Motor neuron (in vitro differentiated cells): ENCODE measurements around the gene ADCK1. TPM values are rescaled to one million over a fixed set of nuclear protein-coding genes. Genes with fewer than 3 reads are reported as not detected.
"Not testable (repeated sequence)": the region's sequence is repeated elsewhere in the genome, so short reads cannot be mapped to it uniquely, and the experiment has no call there.

Experiments used
- ATAC-seq, 8 experiments: fragments of 200-7000 bp; cut with Tn5 transposase; replicated peaks in 6 of 8; 2 replicates each; pipeline ENCODE4 v1.8.0; 2021; ENCODE audit warnings: mild to moderate bottlenecking in 8 of 8, moderate library complexity in 8 of 8
- H3K27ac ChIP-seq, 2 donors: fragments of 250-450 bp; sonication (Bioruptor Pico); 2 replicates each; pipeline ENCODE4 v1.9.0; 2021; ENCODE audit warnings: antibody characterized with exemption in 2 of 2, mild to moderate bottlenecking in 2 of 2, moderate library complexity in 1 of 2
- H3K4me1 ChIP-seq, 2 donors: fragments of 250-450 bp; sonication (Bioruptor Pico); replicated peaks in 1 of 2; 2 replicates each; pipeline ENCODE4 v1.6.1; 2021; ENCODE audit warnings: antibody characterized with exemption in 2 of 2, mild to moderate bottlenecking in 2 of 2, moderate library complexity in 1 of 2
- H3K4me3 ChIP-seq, 5 donors: fragments of 250-450 bp; sonication (Bioruptor Pico); 2 replicates each; pipeline ENCODE4 v1.9.0; 2021; ENCODE audit warnings: antibody characterized with exemption in 5 of 5, mild to moderate bottlenecking in 5 of 5, moderate library complexity in 4 of 5
- WGBS, 10 experiments: fragments of 450-650 bp; shearing (Covaris generic); methylation state at CpG; one replicate each; pipeline ENCODE4 v1.0.0; 2022; 5-methylcytosine and 5-hydroxymethylcytosine counted together
- in situ Hi-C, 9 experiments: fragments of 400-800 bp; cut with MboI; loops; one replicate each; pipeline ENCODE4 v1.15.0; 2021; ENCODE audit warnings: low sequenced_read_pairs in 9 of 9, low pct_unique_long_range_greater_than_20kb in 2 of 9; ENCODE audit not compliant: unreplicated experiment in 9 of 9
- total RNA-seq, 8 experiments: library from RNA; unstranded; fragments of 300-600 nt; gene quantifications; 2 replicates each; pipeline versions ENCODE4 v1.2.3 to v1.2.4, GENCODE V29; 2022

The ADCK1 gene
- total RNA-seq, 8 experiments from 2014 or later: 4.1 to 13.1 (median 5.3) TPM

- H3K27ac ChIP-seq: no peak overlapping the region
- no peaks in the 10 kb centered on the region for H3K4me1 ChIP-seq
- H3K4me3 ChIP-seq: no peak overlapping the region
- 0 to 100% (median 78%) methylated on average over 1 to 5 of the region's 5 CpGs; no CpG with 5 or more reads in 1 of the 10 experiments for whole genome bisulfite sequencing, 10 experiments
- in situ Hi-C loops: no loop called here
- ATAC-seq: peak in 2 of 8 experiments; percentile 61 to 75
Observed at GRCh38 chr14:77950371-77951063, 150.6 kb downstream of the ADCK1 start.

- 6 to 100% (median 61%) methylated on average over 1 to 9 of the region's 13 CpGs; no CpG with 5 or more reads in 2 of the 10 experiments for WGBS, 10 experiments
- Histone ChIP-seq H3K4me3 (no peak overlapping the region), H3K27ac (no peak overlapping the region), H3K4me1 (no peaks in the 10 kb centered on the region)
- in situ Hi-C loops: no loop called here
- ATAC-seq: no peak
Observed at GRCh38 chr14:77955816-77956484, 156.0 kb downstream of the ADCK1 start.

GRCh38 chr14:77959686-77960085 is 159.8 kb downstream of the ADCK1 start:
- in situ Hi-C loops, H3K4me3 ChIP-seq, H3K27ac ChIP-seq, ATAC-seq, H3K4me1 ChIP-seq: not testable (repeated sequence)
- 0 to 67% (median 21%) methylated on average over 1 to 3 of the region's 3 CpGs; no CpG with 5 or more reads in 1 of the 10 experiments for WGBS, 10 experiments

- in situ Hi-C loops: no loop called here
Observed at GRCh38 chr14:77961847-77962580, 162.1 kb downstream of the ADCK1 start.

GRCh38 chr14:77962731-77963520 is 163.0 kb downstream of the ADCK1 start:
- no peaks in the 10 kb centered on the region for H3K4me1 ChIP-seq
- in situ Hi-C loops: no loop called here
- WGBS, 10 experiments: 6 to 84% (median 73%) methylated on average over 3 to 10 of the region's 10 CpGs; no CpG with 5 or more reads in 1 of the 10 experiments
- no peak for ATAC-seq
- H3K27ac ChIP-seq: no peak overlapping the region
- no peak overlapping the region for H3K4me3 ChIP-seq

More at GRCh38 chr14:77961847-77962580, 162.1 kb downstream of the ADCK1 start:
- WGBS, 10 experiments: 37 to 100% (median 77%) methylated on average over 1 to 8 of the region's 9 CpGs; no CpG with 5 or more reads in 1 of the 10 experiments
- no peak overlapping the region for H3K4me3 ChIP-seq
- no peak for ATAC-seq
- no peak overlapping the region for H3K27ac ChIP-seq
- H3K4me1 ChIP-seq: no peaks in the 10 kb centered on the region

GRCh38 chr14:77964586-77964985 is 164.7 kb downstream of the ADCK1 start:
- Histone ChIP-seq H3K4me1 (no peaks in the 10 kb centered on the region), H3K4me3 (no peak overlapping the region), H3K27ac (no peak overlapping the region)
- no peak for ATAC-seq
- in situ Hi-C loops: no loop called here
- 20 to 80% methylated on average over 1 of the region's 3 CpGs; no CpG with 5 or more reads in 8 of the 10 experiments for WGBS, 10 experiments

GRCh38 chr14:77965050-77965449 is 165.1 kb downstream of the ADCK1 start:
- WGBS, 10 experiments: 80 to 100% (median 90%) methylated on average over 1 to 4 of the region's 4 CpGs; no CpG with 5 or more reads in 6 of the 10 experiments
- Histone ChIP-seq H3K4me3 (no peak overlapping the region), H3K27ac (no peak overlapping the region), H3K4me1 (no peaks in the 10 kb centered on the region)
- in situ Hi-C loops: no loop called here
- ATAC-seq: no peak

GRCh38 chr14:77965919-77966435 is 166.1 kb downstream of the ADCK1 start:
- ATAC-seq: peak; percentile 82 to 91 (median 86)
- in situ Hi-C loops: no loop called here
- H3K27ac ChIP-seq: no peak overlapping the region

GRCh38 chr14:77967110-77967509 is 167.2 kb downstream of the ADCK1 start:
- in situ Hi-C loops: no loop called here
- no peak for ATAC-seq
- no peaks in the 10 kb centered on the region for H3K4me1 ChIP-seq
- 67 to 100% (median 100%) methylated on average over 1 of the region's 1 CpG; no CpG with 5 or more reads in 6 of the 10 experiments for WGBS, 10 experiments
- H3K27ac ChIP-seq: no peak overlapping the region
- H3K4me3 ChIP-seq: no peak overlapping the region

More at GRCh38 chr14:77965919-77966435, 166.1 kb downstream of the ADCK1 start:
- Histone ChIP-seq H3K4me3 (peak overlapping the region in 4 of 5 donors; percentile 5 to 17 (median 11)), H3K4me1 (no peaks in the 10 kb centered on the region)
- WGBS, 10 experiments: 0 to 20% (median 10%) methylated on average over 3 to 5 of the region's 35 CpGs; no CpG with 5 or more reads in 6 of the 10 experiments

- in situ Hi-C loops: no loop called here
- no peaks in the 10 kb centered on the region for H3K4me1 ChIP-seq
- no peak overlapping the region for H3K4me3 ChIP-seq
- ATAC-seq: no peak
- WGBS, 10 experiments: 0 to 84% (median 71%) methylated on average over 1 to 3 of the region's 3 CpGs; no CpG with 5 or more reads in 4 of the 10 experiments
- H3K27ac ChIP-seq: no peak overlapping the region
Observed at GRCh38 chr14:77970646-77971045, 170.7 kb downstream of the ADCK1 start.

- WGBS, 10 experiments: 17 to 100% (median 88%) methylated on average over 1 to 5 of the region's 5 CpGs; no CpG with 5 or more reads in 2 of the 10 experiments
- no peak for ATAC-seq
- Histone ChIP-seq H3K4me3 (no peak overlapping the region), H3K27ac (no peak overlapping the region), H3K4me1 (no peaks in the 10 kb centered on the region)
- in situ Hi-C loops: no loop called here
Observed at GRCh38 chr14:77973246-77973645, 173.3 kb downstream of the ADCK1 start.

GRCh38 chr14:77976591-77976990 is 176.7 kb downstream of the ADCK1 start:
- 0 to 67% (median 33%) methylated on average over 1 to 2 of the region's 2 CpGs; no CpG with 5 or more reads in 3 of the 10 experiments for WGBS, 10 experiments
- peak in 4 of 8 experiments; percentile 35 to 65 (median 54) for ATAC-seq
- in situ Hi-C loops: no loop called here

More at GRCh38 chr14:77976591-77976990, 176.7 kb downstream of the ADCK1 start:
- no peak overlapping the region for H3K4me3 ChIP-seq
- no peak overlapping the region for H3K27ac ChIP-seq
- peaks cover 0 to 3% of the 10 kb centered on the region in 2 donors for H3K4me1 ChIP-seq
